ENCODE data around the gene TOR1A.

DNA sequence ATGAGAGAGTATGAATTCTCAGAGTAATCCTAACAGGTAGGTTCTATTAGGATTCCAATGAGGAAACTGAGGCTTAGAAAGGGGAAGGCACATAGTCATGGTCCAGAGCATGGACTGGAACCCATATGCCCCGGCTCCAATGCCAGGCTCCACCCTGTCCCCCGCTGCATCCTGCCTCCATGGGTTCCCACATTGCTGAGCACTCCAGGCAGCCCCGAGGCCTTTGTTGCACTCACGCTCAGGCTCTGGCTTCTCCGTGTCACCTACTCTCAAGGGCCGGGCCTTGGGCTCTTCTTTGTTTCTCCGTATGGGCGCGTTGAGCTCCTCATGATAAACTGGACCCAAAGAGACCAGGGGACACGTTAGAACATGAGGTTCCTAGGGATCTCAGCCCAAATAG is 5.0 kb upstream of the TOR1A start:
- TF ChIP-seq, protein P1, sequence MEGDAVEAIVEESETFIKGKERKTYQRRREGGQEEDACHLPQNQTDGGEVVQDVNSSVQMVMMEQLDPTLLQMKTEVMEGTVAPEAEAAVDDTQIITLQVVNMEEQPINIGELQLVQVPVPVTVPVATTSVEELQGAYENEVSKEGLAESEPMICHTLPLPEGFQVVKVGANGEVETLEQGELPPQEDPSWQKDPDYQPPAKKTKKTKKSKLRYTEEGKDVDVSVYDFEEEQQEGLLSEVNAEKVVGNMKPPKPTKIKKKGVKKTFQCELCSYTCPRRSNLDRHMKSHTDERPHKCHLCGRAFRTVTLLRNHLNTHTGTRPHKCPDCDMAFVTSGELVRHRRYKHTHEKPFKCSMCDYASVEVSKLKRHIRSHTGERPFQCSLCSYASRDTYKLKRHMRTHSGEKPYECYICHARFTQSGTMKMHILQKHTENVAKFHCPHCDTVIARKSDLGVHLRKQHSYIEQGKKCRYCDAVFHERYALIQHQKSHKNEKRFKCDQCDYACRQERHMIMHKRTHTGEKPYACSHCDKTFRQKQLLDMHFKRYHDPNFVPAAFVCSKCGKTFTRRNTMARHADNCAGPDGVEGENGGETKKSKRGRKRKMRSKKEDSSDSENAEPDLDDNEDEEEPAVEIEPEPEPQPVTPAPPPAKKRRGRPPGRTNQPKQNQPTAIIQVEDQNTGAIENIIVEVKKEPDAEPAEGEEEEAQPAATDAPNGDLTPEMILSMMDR (optimal IDR thresholded peaks at IDR 0.05 in 1 of 3, IDR thresholded peaks at IDR 0.05 in 1 of 3, conservative IDR thresholded peaks at IDR 0.05 in 1 of 3; ENCODE audit: extremely low read depth in 1 of 3, insufficient read depth in 2 of 3, low read length in 3 of 3), result no peak
- no peak for TF ChIP-seq EZH2 (IDR thresholded peaks at IDR 0.05; ENCODE audit: low read length)

Data from keratinocyte (primary cell).